Activated T-helper 17 cell treated with anti-CD3 and anti-CD28 coated beads, Interleukin-2, amount 50 U/mL, for 72 hours (primary cell): Measurements from ENCODE around the gene HLA-A. TPM values are rescaled to one million over a fixed set of nuclear protein-coding genes. Genes with fewer than 3 reads are reported as not detected.
A peak's percentile ranks its signal among the peaks of the same experiment; 100 is the strongest.
"Not testable (repeated sequence)": the region's sequence is repeated elsewhere in the genome, so short reads cannot be mapped to it uniquely, and the experiment has no call there.

Experiments used
- ATAC-seq: fragments of 150-1000 bp; cut with Tn5 transposase; replicated peaks from 2 replicates; pipeline ENCODE4 v1.10.0; 2021; ENCODE audit warnings: mild to moderate bottlenecking, moderate library complexity
- H3K27ac Mint-ChIP-seq: one replicate; pipeline ENCODE4 v1.8.0; 2022; ENCODE audit warnings: mixed read lengths
- H3K27me3 Mint-ChIP-seq: one replicate; pipeline ENCODE4 v1.8.0; 2022; ENCODE audit warnings: mixed read lengths
- H3K36me3 Mint-ChIP-seq: one replicate; pipeline ENCODE4 v1.8.0; 2022; ENCODE audit warnings: low read depth, mild to moderate bottlenecking, mixed read lengths
- H3K4me1 Mint-ChIP-seq: one replicate; pipeline ENCODE4 v1.8.0; 2022; ENCODE audit warnings: mixed read lengths
- H3K4me3 Mint-ChIP-seq: one replicate; pipeline ENCODE4 v1.8.0; 2022; ENCODE audit warnings: mild to moderate bottlenecking, mixed read lengths
- H3K9me3 Mint-ChIP-seq: one replicate; pipeline ENCODE4 v1.8.0; 2022; ENCODE audit warnings: mixed read lengths
- total RNA-seq, 2 donors: library from RNA; stranded (reverse); gene quantifications; one replicate each; pipeline ENCODE4 v1.2.3, GENCODE V29; 2022

The HLA-A gene
- total RNA-seq, 2 donors from 2014 or later = 1,094 to 1,926 TPM

GRCh38 chr6:29961966-29962365 is 19.6 kb downstream of the HLA-A start:
- no peak for ATAC-seq

GRCh38 chr6:29963697-29964096 is 21.4 kb downstream of the HLA-A start:
- H3K27me3 Mint-ChIP-seq, H3K27ac Mint-ChIP-seq, ATAC-seq, H3K36me3 Mint-ChIP-seq, H3K9me3 Mint-ChIP-seq: not testable (repeated sequence)
- H3K4me1 Mint-ChIP-seq = peaks cover 22% of the 10 kb centered on the region
- H3K4me3 Mint-ChIP-seq = peak overlapping the region; percentile 95

More at GRCh38 chr6:29961966-29962365, 19.6 kb downstream of the HLA-A start:
- no peaks in the 10 kb centered on the region for H3K9me3 Mint-ChIP-seq
- no peak overlapping the region for H3K27ac Mint-ChIP-seq
- H3K4me1 Mint-ChIP-seq = peaks cover 22% of the 10 kb centered on the region
- no peaks in the 10 kb centered on the region for H3K27me3 Mint-ChIP-seq
- peaks cover 6% of the 10 kb centered on the region for H3K36me3 Mint-ChIP-seq
- no peak overlapping the region for H3K4me3 Mint-ChIP-seq

- no peaks in the 10 kb centered on the region for H3K27me3 Mint-ChIP-seq
- no peak for ATAC-seq
- H3K4me1 Mint-ChIP-seq = peaks cover 22% of the 10 kb centered on the region
- peak overlapping the region; percentile 95 for H3K4me3 Mint-ChIP-seq
- H3K9me3 Mint-ChIP-seq = no peaks in the 10 kb centered on the region
- H3K36me3 Mint-ChIP-seq = peaks cover 6% of the 10 kb centered on the region
- peak overlapping the region; percentile 88 for H3K27ac Mint-ChIP-seq
Observed at GRCh38 chr6:29964518-29964886, 22.2 kb downstream of the HLA-A start.

GRCh38 chr6:29964887-29965562 is 22.7 kb downstream of the HLA-A start:
- Mint-ChIP-seq H3K4me3 (peak overlapping the region; percentile 95), H3K9me3 (no peaks in the 10 kb centered on the region), H3K27me3 (no peaks in the 10 kb centered on the region), H3K27ac (peak overlapping the region; percentile 88), H3K36me3 (peaks cover 6% of the 10 kb centered on the region), H3K4me1 (peaks cover 22% of the 10 kb centered on the region)
- ATAC-seq = peak; percentile 97

GRCh38 chr6:29965563-29965872 is 23.2 kb downstream of the HLA-A start:
- peak; percentile 15 for ATAC-seq
- H3K27me3 Mint-ChIP-seq = no peaks in the 10 kb centered on the region
- H3K27ac Mint-ChIP-seq = peak overlapping the region; percentile 88
- H3K4me3 Mint-ChIP-seq = peak overlapping the region; percentile 95
- peaks cover 22% of the 10 kb centered on the region for H3K4me1 Mint-ChIP-seq
- peaks cover 6% of the 10 kb centered on the region for H3K36me3 Mint-ChIP-seq
- no peaks in the 10 kb centered on the region for H3K9me3 Mint-ChIP-seq

- Mint-ChIP-seq H3K36me3 (peaks cover 6% of the 10 kb centered on the region), H3K4me1 (peaks cover 22% of the 10 kb centered on the region), H3K4me3 (peak overlapping the region; percentile 95), H3K27ac (peak overlapping the region; percentile 88), H3K27me3 (no peaks in the 10 kb centered on the region), H3K9me3 (no peaks in the 10 kb centered on the region)
- ATAC-seq = peak; percentile 72
Observed at GRCh38 chr6:29965873-29966601, 23.7 kb downstream of the HLA-A start.

- Mint-ChIP-seq H3K27ac (no peak overlapping the region), H3K27me3 (no peaks in the 10 kb centered on the region), H3K36me3 (peaks cover 6% of the 10 kb centered on the region), H3K4me3 (peak overlapping the region; percentile 95), H3K4me1 (peaks cover 20% of the 10 kb centered on the region), H3K9me3 (no peaks in the 10 kb centered on the region)
- ATAC-seq = no peak
Observed at GRCh38 chr6:29967379-29968010, 25.2 kb downstream of the HLA-A start.

- Mint-ChIP-seq H3K27me3 (peaks cover under 1% of the 10 kb centered on the region), H3K9me3 (no peaks in the 10 kb centered on the region), H3K36me3 (peaks cover 6% of the 10 kb centered on the region), H3K4me3 (no peak overlapping the region), H3K27ac (no peak overlapping the region), H3K4me1 (peaks cover 17% of the 10 kb centered on the region)
- ATAC-seq = no peak
Observed at GRCh38 chr6:29968130-29968529, 25.8 kb downstream of the HLA-A start.

GRCh38 chr6:29968905-29969304 is 26.6 kb downstream of the HLA-A start:
- H3K9me3 Mint-ChIP-seq = no peaks in the 10 kb centered on the region
- no peak overlapping the region for H3K27ac Mint-ChIP-seq
- no peak overlapping the region for H3K4me3 Mint-ChIP-seq
- H3K4me1 Mint-ChIP-seq = peaks cover 17% of the 10 kb centered on the region
- peaks cover 6% of the 10 kb centered on the region for H3K36me3 Mint-ChIP-seq
- ATAC-seq = no peak
- H3K27me3 Mint-ChIP-seq = peaks cover 7% of the 10 kb centered on the region

GRCh38 chr6:29970711-29971110 is 28.4 kb downstream of the HLA-A start:
- Mint-ChIP-seq H3K36me3 (no peaks in the 10 kb centered on the region), H3K4me1 (peaks cover 16% of the 10 kb centered on the region), H3K4me3 (no peak overlapping the region), H3K27me3 (peaks cover 20% of the 10 kb centered on the region), H3K9me3 (no peaks in the 10 kb centered on the region), H3K27ac (no peak overlapping the region)
- ATAC-seq = no peak

- Mint-ChIP-seq H3K27ac (no peak overlapping the region), H3K36me3 (no peaks in the 10 kb centered on the region), H3K27me3 (peaks cover 34% of the 10 kb centered on the region), H3K9me3 (no peaks in the 10 kb centered on the region), H3K4me3 (peak overlapping the region; percentile 85), H3K4me1 (peaks cover 18% of the 10 kb centered on the region)
- ATAC-seq = no peak
Observed at GRCh38 chr6:29974901-29975560, 32.7 kb downstream of the HLA-A start.

GRCh38 chr6:29975561-29975907 is 33.2 kb downstream of the HLA-A start:
- no peak overlapping the region for H3K27ac Mint-ChIP-seq
- H3K4me1 Mint-ChIP-seq = peaks cover 18% of the 10 kb centered on the region
- H3K4me3 Mint-ChIP-seq = peak overlapping the region; percentile 85
- no peak for ATAC-seq
- H3K9me3 Mint-ChIP-seq = no peaks in the 10 kb centered on the region
- H3K36me3 Mint-ChIP-seq = no peaks in the 10 kb centered on the region
- H3K27me3 Mint-ChIP-seq = peaks cover 34% of the 10 kb centered on the region

GRCh38 chr6:29976253-29976587 is 33.9 kb downstream of the HLA-A start:
- H3K36me3 Mint-ChIP-seq = no peaks in the 10 kb centered on the region
- peak overlapping the region; percentile 85 for H3K4me3 Mint-ChIP-seq
- peaks cover 18% of the 10 kb centered on the region for H3K4me1 Mint-ChIP-seq
- H3K27ac Mint-ChIP-seq = no peak overlapping the region
- peaks cover 34% of the 10 kb centered on the region for H3K27me3 Mint-ChIP-seq
- no peak for ATAC-seq
- no peaks in the 10 kb centered on the region for H3K9me3 Mint-ChIP-seq

- Mint-ChIP-seq H3K27ac (no peak overlapping the region), H3K27me3 (peaks cover 34% of the 10 kb centered on the region), H3K9me3 (no peaks in the 10 kb centered on the region), H3K4me1 (peaks cover 18% of the 10 kb centered on the region), H3K36me3 (no peaks in the 10 kb centered on the region), H3K4me3 (peak overlapping the region; percentile 85)
- peak; percentile 95 for ATAC-seq
Observed at GRCh38 chr6:29976588-29977424, 34.5 kb downstream of the HLA-A start.
